IPS-15b (cell line): ENCODE results near the gene COL8A2.
"Not testable (repeated sequence)": the region's sequence is repeated elsewhere in the genome, so short reads cannot be mapped to it uniquely, and the experiment has no call there.

Experiments used
- H3K27me3 ChIP-seq: one replicate; pipeline ENCODE4 v1.6.1; 2013; ENCODE audit warnings: low read length; ENCODE audit not compliant: control insufficient read depth, insufficient read depth
- H3K36me3 ChIP-seq: one replicate; pipeline ENCODE4 v1.6.1; 2013; ENCODE audit warnings: low read length; ENCODE audit not compliant: control insufficient read depth, insufficient read depth
- H3K4me1 ChIP-seq: one replicate; pipeline ENCODE4 v1.6.1; 2013; ENCODE audit warnings: mild to moderate bottlenecking, low read length; ENCODE audit not compliant: control insufficient read depth, insufficient read depth
- H3K4me3 ChIP-seq: one replicate; pipeline ENCODE4 v1.5.1; 2013; ENCODE audit warnings: low read depth, low read length
- H3K9ac ChIP-seq: one replicate; pipeline ENCODE4 v1.6.1; 2013; ENCODE audit warnings: low read depth, mild to moderate bottlenecking, low read length
- H3K9me3 ChIP-seq: one replicate; pipeline ENCODE4 v1.6.1; 2013; ENCODE audit warnings: mild to moderate bottlenecking, low read length; ENCODE audit not compliant: control insufficient read depth, insufficient read depth

Gene COL8A2

GRCh38 chr1:36162680-36163239 lies 37.7 kb upstream of the COL8A2 start:
- no peak overlapping the region for H3K4me3 ChIP-seq
- H3K36me3 ChIP-seq, result no peaks in the 10 kb centered on the region

GRCh38 chr1:36161641-36162531 lies 36.9 kb upstream of the COL8A2 start:
- Histone ChIP-seq H3K4me1 (peaks cover 9% of the 10 kb centered on the region), H3K9me3 (no peaks in the 10 kb centered on the region), H3K4me3 (peak overlapping the region; percentile 54), H3K9ac (peak overlapping the region; percentile 71), H3K27me3 (peaks cover 12% of the 10 kb centered on the region), H3K36me3 (no peaks in the 10 kb centered on the region)

More at GRCh38 chr1:36162680-36163239, 37.7 kb upstream of the COL8A2 start:
- H3K9me3 ChIP-seq, result no peaks in the 10 kb centered on the region
- peaks cover 9% of the 10 kb centered on the region for H3K4me1 ChIP-seq
- H3K9ac ChIP-seq, result no peak overlapping the region
- peaks cover 10% of the 10 kb centered on the region for H3K27me3 ChIP-seq

- H3K27me3 ChIP-seq, result peaks cover 12% of the 10 kb centered on the region
- no peaks in the 10 kb centered on the region for H3K36me3 ChIP-seq
- H3K9me3 ChIP-seq, result no peaks in the 10 kb centered on the region
- peak overlapping the region; percentile 54 for H3K4me3 ChIP-seq
- H3K4me1 ChIP-seq, result peaks cover 9% of the 10 kb centered on the region
- peak overlapping the region; percentile 71 for H3K9ac ChIP-seq
These were observed 36.0 kb upstream of the COL8A2 start for GRCh38 chr1:36160949-36161485.

- Histone ChIP-seq H3K36me3 (no peaks in the 10 kb centered on the region), H3K4me3 (peak overlapping the region; percentile 54), H3K9me3 (no peaks in the 10 kb centered on the region), H3K4me1 (peaks cover 9% of the 10 kb centered on the region), H3K27me3 (peaks cover 12% of the 10 kb centered on the region), H3K9ac (no peak overlapping the region)
These were observed 35.4 kb upstream of the COL8A2 start for GRCh38 chr1:36160388-36160948.

- Histone ChIP-seq H3K27me3 (peaks cover 16% of the 10 kb centered on the region), H3K36me3 (no peaks in the 10 kb centered on the region), H3K4me1 (peaks cover 9% of the 10 kb centered on the region), H3K4me3 (no peak overlapping the region), H3K9ac (no peak overlapping the region), H3K9me3 (no peaks in the 10 kb centered on the region)
These were observed 34.8 kb upstream of the COL8A2 start for GRCh38 chr1:36159614-36160387.

- H3K36me3 ChIP-seq, H3K9me3 ChIP-seq, H3K4me3 ChIP-seq, H3K9ac ChIP-seq: not testable (repeated sequence)
- peaks cover 25% of the 10 kb centered on the region for H3K27me3 ChIP-seq
- peaks cover 11% of the 10 kb centered on the region for H3K4me1 ChIP-seq
These were observed 33.8 kb upstream of the COL8A2 start for GRCh38 chr1:36158827-36159252.

GRCh38 chr1:36157973-36158826 lies 33.2 kb upstream of the COL8A2 start:
- H3K36me3 ChIP-seq, result no peaks in the 10 kb centered on the region
- H3K9ac ChIP-seq, result no peak overlapping the region
- H3K27me3 ChIP-seq, result peaks cover 32% of the 10 kb centered on the region
- H3K4me3 ChIP-seq, result peak overlapping the region; percentile 74
- H3K9me3 ChIP-seq, result no peaks in the 10 kb centered on the region
- peaks cover 11% of the 10 kb centered on the region for H3K4me1 ChIP-seq

GRCh38 chr1:36157115-36157903 lies 32.3 kb upstream of the COL8A2 start:
- peaks cover 11% of the 10 kb centered on the region for H3K4me1 ChIP-seq
- peak overlapping the region; percentile 24 for H3K9ac ChIP-seq
- H3K36me3 ChIP-seq, result no peaks in the 10 kb centered on the region

GRCh38 chr1:36156329-36157114 lies 31.5 kb upstream of the COL8A2 start:
- H3K4me3 ChIP-seq, result peak overlapping the region; percentile 74
- H3K36me3 ChIP-seq, result no peaks in the 10 kb centered on the region
- H3K9me3 ChIP-seq, result no peaks in the 10 kb centered on the region
- H3K27me3 ChIP-seq, result peaks cover 45% of the 10 kb centered on the region
- peaks cover 10% of the 10 kb centered on the region for H3K4me1 ChIP-seq
- peak overlapping the region; percentile 24 for H3K9ac ChIP-seq

More at GRCh38 chr1:36157115-36157903, 32.3 kb upstream of the COL8A2 start:
- peaks cover 39% of the 10 kb centered on the region for H3K27me3 ChIP-seq
- peak overlapping the region; percentile 74 for H3K4me3 ChIP-seq
- no peaks in the 10 kb centered on the region for H3K9me3 ChIP-seq
